ENCODE measurements around the gene GOLGA8J. TPM values are rescaled to one million over a fixed set of nuclear protein-coding genes. Genes with fewer than 3 reads are reported as not detected.

GOLGA8J gene
- total RNA-seq, 1 experiment from 2014 or later = not detected

DNA sequence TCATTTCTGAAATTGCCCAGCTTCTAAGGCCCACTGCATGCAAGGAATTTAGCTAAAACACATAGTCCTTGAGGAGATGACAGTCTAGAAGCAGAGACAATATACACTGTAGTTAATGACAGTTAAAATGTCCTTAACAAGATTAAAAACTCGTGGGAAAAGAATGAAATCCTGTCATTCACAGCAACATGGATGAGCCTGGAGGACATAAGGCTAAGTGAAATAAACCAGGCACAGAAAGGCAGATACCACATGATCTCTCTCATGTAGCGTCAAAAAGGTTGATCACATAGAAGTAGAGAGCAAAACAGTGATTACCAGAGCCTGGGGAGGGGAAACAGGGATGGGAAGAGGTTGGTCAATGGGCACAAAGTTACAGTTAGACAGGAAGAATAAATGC lies 36.3 kb upstream of the GOLGA8J start:
- Histone ChIP-seq H3K79me1 (ENCODE audit: insufficient read depth, low read depth, low read length, poor library complexity, severe bottlenecking) (no peaks in the 10 kb centered on the region), H3K4me1 (ENCODE audit: insufficient read depth, low read length) (no peaks in the 10 kb centered on the region), H3K56ac (ENCODE audit: insufficient read length, low read depth, low read length) (no peak overlapping the region), H2BK15ac (ENCODE audit: low read depth, low read length) (no peak overlapping the region), H4K20me1 (ENCODE audit: control insufficient read depth, insufficient read depth, insufficient read length) (no peaks in the 10 kb centered on the region), H3K23ac (ENCODE audit: insufficient read length, low read depth, low read length) (no peak overlapping the region), H4K8ac (replicated peaks; ENCODE audit: insufficient read length, low read depth, low read length) (no peak overlapping the region), H3K4ac (ENCODE audit: low read depth, low read length) (no peak overlapping the region), H3K27ac (ENCODE audit: insufficient read length, low read depth, low read length) (no peak overlapping the region), H3K79me2 (ENCODE audit: insufficient read depth, low read length) (no peaks in the 10 kb centered on the region), H4K91ac (ENCODE audit: insufficient read length, low read depth, low read length) (no peak overlapping the region), H3K4me2 (ENCODE audit: insufficient read depth, insufficient read length, low read length) (no peak overlapping the region), H2AK5ac (ENCODE audit: insufficient read length, low read length) (no peak overlapping the region), H3K9ac (ENCODE audit: extremely low read depth, insufficient read length, low read length) (no peak overlapping the region), H2BK12ac (ENCODE audit: insufficient read length, low read depth, low read length) (no peak overlapping the region), H3K14ac (ENCODE audit: insufficient read depth, low read length) (no peak overlapping the region), H3K18ac (ENCODE audit: insufficient read length, low read depth, low read length) (no peak overlapping the region), H3K23me2 (ENCODE audit: insufficient read length, low read depth, low read length, poor library complexity, severe bottlenecking) (no peaks in the 10 kb centered on the region), H2BK20ac (ENCODE audit: low read depth, low read length, poor library complexity, severe bottlenecking) (no peak overlapping the region), H2AFZ (ENCODE audit: low read length) (no peak overlapping the region), H2BK120ac (ENCODE audit: low read depth, low read length, poor library complexity, severe bottlenecking) (no peak overlapping the region), H3T11ph (ENCODE audit: low read length) (no peak overlapping the region), H4K5ac (ENCODE audit: insufficient read length, low read depth, low read length) (no peak overlapping the region), H3K27me3 (ENCODE audit: insufficient read depth, low read length) (no peaks in the 10 kb centered on the region), H2BK5ac (ENCODE audit: insufficient read length, low read length) (no peak overlapping the region), H3K9me3 (ENCODE audit: control insufficient read depth, low read depth, low read length) (no peaks in the 10 kb centered on the region)
- no peaks in the 10 kb centered on the region for H3K36me3 Mint-ChIP-seq (ENCODE audit: insufficient read depth in 1 of 3, low read depth in 3 of 3)
- H3K9me3 Mint-ChIP-seq = no peaks in the 10 kb centered on the region; a peak in 1 of 5 replicates
- TF ChIP-seq, protein P1, sequence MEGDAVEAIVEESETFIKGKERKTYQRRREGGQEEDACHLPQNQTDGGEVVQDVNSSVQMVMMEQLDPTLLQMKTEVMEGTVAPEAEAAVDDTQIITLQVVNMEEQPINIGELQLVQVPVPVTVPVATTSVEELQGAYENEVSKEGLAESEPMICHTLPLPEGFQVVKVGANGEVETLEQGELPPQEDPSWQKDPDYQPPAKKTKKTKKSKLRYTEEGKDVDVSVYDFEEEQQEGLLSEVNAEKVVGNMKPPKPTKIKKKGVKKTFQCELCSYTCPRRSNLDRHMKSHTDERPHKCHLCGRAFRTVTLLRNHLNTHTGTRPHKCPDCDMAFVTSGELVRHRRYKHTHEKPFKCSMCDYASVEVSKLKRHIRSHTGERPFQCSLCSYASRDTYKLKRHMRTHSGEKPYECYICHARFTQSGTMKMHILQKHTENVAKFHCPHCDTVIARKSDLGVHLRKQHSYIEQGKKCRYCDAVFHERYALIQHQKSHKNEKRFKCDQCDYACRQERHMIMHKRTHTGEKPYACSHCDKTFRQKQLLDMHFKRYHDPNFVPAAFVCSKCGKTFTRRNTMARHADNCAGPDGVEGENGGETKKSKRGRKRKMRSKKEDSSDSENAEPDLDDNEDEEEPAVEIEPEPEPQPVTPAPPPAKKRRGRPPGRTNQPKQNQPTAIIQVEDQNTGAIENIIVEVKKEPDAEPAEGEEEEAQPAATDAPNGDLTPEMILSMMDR (conservative IDR thresholded peaks at IDR 0.05) = no peak
- no peaks in the 10 kb centered on the region; the same call in none of the 2 replicates for H3K27me3 Mint-ChIP-seq (ENCODE audit: low read depth)
- no peak overlapping the region for H3K27ac Mint-ChIP-seq
- no peak for DNase-seq
- peaks cover 7 to 12% of the 10 kb centered on the region in 2 experiments for H3K4me1 Mint-ChIP-seq
- no peak overlapping the region for H3K4me3 Mint-ChIP-seq
- no CpG with 5 or more reads among the region's 2 CpGs for WGBS (ENCODE audit: extremely low coverage, insufficient read length, low lambda C conversion rate)
